ENCODE measurements around the gene NEK3. TPM values are rescaled to one million over a fixed set of nuclear protein-coding genes. Genes with fewer than 3 reads are reported as not detected.
"Not testable (repeated sequence)": the region's sequence is repeated elsewhere in the genome, so short reads cannot be mapped to it uniquely, and the experiment has no call there.

NEK3 gene
- total RNA-seq, 1 donor from 2014 or later = 10.9 TPM

GRCh38 chr13:52179925-52180324 lies 20.5 kb upstream of the NEK3 start:
- Histone ChIP-seq H3K9me3 (no peaks in the 10 kb centered on the region), H3K27ac (no peak overlapping the region), H3K27me3 (ENCODE audit: low read depth) (no peaks in the 10 kb centered on the region), H3K36me3 (peaks cover 85% of the 10 kb centered on the region), H3K4me1 (no peaks in the 10 kb centered on the region), H3K4me3 (no peak overlapping the region)
- no peak for ATAC-seq
- no peak for DNase-seq
- TF ChIP-seq, protein P1, sequence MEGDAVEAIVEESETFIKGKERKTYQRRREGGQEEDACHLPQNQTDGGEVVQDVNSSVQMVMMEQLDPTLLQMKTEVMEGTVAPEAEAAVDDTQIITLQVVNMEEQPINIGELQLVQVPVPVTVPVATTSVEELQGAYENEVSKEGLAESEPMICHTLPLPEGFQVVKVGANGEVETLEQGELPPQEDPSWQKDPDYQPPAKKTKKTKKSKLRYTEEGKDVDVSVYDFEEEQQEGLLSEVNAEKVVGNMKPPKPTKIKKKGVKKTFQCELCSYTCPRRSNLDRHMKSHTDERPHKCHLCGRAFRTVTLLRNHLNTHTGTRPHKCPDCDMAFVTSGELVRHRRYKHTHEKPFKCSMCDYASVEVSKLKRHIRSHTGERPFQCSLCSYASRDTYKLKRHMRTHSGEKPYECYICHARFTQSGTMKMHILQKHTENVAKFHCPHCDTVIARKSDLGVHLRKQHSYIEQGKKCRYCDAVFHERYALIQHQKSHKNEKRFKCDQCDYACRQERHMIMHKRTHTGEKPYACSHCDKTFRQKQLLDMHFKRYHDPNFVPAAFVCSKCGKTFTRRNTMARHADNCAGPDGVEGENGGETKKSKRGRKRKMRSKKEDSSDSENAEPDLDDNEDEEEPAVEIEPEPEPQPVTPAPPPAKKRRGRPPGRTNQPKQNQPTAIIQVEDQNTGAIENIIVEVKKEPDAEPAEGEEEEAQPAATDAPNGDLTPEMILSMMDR (IDR thresholded peaks at IDR 0.05) = no peak
- intact Hi-C loops (cut with DNase I) = no loop called here

DNA sequence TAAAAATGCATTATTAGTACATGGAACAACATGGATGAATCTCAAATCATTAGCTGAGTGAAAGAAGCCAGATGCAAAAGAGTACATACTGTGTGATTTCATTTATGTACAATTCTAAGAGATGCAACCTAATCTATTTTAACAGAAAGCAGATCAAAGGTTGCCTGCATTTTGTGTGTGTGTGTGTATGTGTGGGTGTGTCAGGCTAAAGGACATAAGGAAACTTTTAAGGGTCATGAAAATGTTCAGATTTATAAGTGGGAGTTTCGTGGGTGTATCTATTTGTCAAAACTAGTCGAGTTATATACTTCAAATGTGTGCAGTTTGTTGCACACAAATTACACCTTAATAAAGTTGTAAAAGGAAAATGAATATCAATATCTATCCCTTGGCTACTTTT lies 17.9 kb upstream of the NEK3 start:
- TF ChIP-seq, protein P1 (IDR thresholded peaks at IDR 0.05) = no peak
- no peak overlapping the region for H3K4me3 ChIP-seq
- ATAC-seq = no peak

DNA sequence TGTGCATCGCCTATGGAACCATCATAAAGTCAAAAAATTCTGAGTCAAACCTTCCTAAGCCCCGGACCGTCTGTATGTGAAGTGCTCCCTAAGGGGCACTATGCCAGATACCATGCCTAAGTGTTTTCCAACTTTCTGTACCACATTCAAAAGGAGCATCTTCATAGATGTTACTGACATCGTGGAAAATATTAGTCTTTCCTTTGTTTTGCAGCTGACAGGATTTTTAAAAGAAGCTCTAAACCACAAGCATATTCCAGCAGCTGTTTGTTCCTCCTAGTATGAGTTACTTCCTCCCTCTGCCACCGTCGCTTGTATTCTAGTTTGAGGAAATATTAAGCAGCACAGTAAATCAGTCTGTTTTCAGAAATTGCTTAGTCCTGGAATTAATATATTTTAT lies 14.6 kb upstream of the NEK3 start:
- H3K27me3 ChIP-seq (ENCODE audit: low read depth); DNase-seq; ATAC-seq; H3K9me3 ChIP-seq; H3K27ac ChIP-seq; intact Hi-C loops (cut with DNase I); H3K4me3 ChIP-seq; H3K4me1 ChIP-seq: not testable (repeated sequence)
- H3K36me3 ChIP-seq = peaks cover 98% of the 10 kb centered on the region

More for the DNA sequence above, 17.9 kb upstream of the NEK3 start:
- intact Hi-C loops (cut with DNase I) = no loop called here
- DNase-seq = no peak
- Histone ChIP-seq H3K9me3 (no peaks in the 10 kb centered on the region), H3K27ac (no peak overlapping the region), H3K36me3 (peaks cover 87% of the 10 kb centered on the region), H3K4me1 (peaks cover 6% of the 10 kb centered on the region), H3K27me3 (ENCODE audit: low read depth) (no peaks in the 10 kb centered on the region)

- H3K4me3 ChIP-seq = no peak overlapping the region
- intact Hi-C loops (cut with DNase I) = no loop called here
- TF ChIP-seq, protein P1 (IDR thresholded peaks at IDR 0.05) = no peak
- no peaks in the 10 kb centered on the region for H3K9me3 ChIP-seq
- peaks cover 98% of the 10 kb centered on the region for H3K36me3 ChIP-seq
- peaks cover 6% of the 10 kb centered on the region for H3K4me1 ChIP-seq
- no peaks in the 10 kb centered on the region for H3K27me3 ChIP-seq (ENCODE audit: low read depth)
- ATAC-seq (no peak), DNase-seq (no peak)
- no peak overlapping the region for H3K27ac ChIP-seq
Measured at GRCh38 chr13:52173373-52173772, 14.0 kb upstream of the NEK3 start.

- H3K4me1 ChIP-seq; H3K27me3 ChIP-seq (ENCODE audit: low read depth); H3K9me3 ChIP-seq; H3K27ac ChIP-seq; DNase-seq; H3K4me3 ChIP-seq; ATAC-seq; intact Hi-C loops (cut with DNase I): not testable (repeated sequence)
- peaks cover 96% of the 10 kb centered on the region for H3K36me3 ChIP-seq
Measured at GRCh38 chr13:52171686-52172085, 12.3 kb upstream of the NEK3 start.

GRCh38 chr13:52170828-52171391 lies 11.5 kb upstream of the NEK3 start:
- DNase-seq; H3K27me3 ChIP-seq (ENCODE audit: low read depth); H3K9me3 ChIP-seq; H3K27ac ChIP-seq; intact Hi-C loops (cut with DNase I); H3K4me3 ChIP-seq; ATAC-seq; H3K4me1 ChIP-seq: not testable (repeated sequence)
- H3K36me3 ChIP-seq = peaks cover 96% of the 10 kb centered on the region

GRCh38 chr13:52169839-52170238 lies 10.4 kb upstream of the NEK3 start:
- TF ChIP-seq, protein P1 (IDR thresholded peaks at IDR 0.05) = no peak
- Histone ChIP-seq H3K36me3 (peaks cover 88% of the 10 kb centered on the region), H3K27ac (no peak overlapping the region), H3K27me3 (ENCODE audit: low read depth) (no peaks in the 10 kb centered on the region), H3K4me1 (peaks cover 6% of the 10 kb centered on the region), H3K9me3 (no peaks in the 10 kb centered on the region), H3K4me3 (no peak overlapping the region)
- intact Hi-C loops (cut with DNase I) = no loop called here
- DNase-seq = no peak
- ATAC-seq = no peak

All from lower lobe of right lung (tissue), 2 donors.